Measurements from ENCODE around the gene ANKS1B.
A peak's percentile ranks its signal among the peaks of the same experiment; 100 is the strongest.

Gene ANKS1B

DNA sequence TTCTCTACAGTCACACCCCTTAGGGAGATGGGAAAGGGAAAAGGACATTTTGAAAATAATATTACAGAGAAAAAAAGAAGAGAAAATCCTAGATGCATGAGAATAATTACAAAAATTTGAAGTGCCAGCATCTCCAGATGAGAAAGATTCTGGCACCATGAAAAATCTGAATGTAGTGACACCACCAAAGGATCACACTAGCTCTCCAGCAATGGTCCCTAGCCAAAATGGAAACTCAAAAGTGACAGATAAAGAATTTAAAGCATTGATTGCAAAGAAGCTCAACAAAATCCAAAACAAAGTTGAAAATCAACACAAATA is 364.6 kb downstream of the ANKS1B start:
- H3K27me3 Mint-ChIP-seq (ENCODE audit: low read depth), result peaks cover 6% of the 10 kb centered on the region
- TF ChIP-seq, protein P1, sequence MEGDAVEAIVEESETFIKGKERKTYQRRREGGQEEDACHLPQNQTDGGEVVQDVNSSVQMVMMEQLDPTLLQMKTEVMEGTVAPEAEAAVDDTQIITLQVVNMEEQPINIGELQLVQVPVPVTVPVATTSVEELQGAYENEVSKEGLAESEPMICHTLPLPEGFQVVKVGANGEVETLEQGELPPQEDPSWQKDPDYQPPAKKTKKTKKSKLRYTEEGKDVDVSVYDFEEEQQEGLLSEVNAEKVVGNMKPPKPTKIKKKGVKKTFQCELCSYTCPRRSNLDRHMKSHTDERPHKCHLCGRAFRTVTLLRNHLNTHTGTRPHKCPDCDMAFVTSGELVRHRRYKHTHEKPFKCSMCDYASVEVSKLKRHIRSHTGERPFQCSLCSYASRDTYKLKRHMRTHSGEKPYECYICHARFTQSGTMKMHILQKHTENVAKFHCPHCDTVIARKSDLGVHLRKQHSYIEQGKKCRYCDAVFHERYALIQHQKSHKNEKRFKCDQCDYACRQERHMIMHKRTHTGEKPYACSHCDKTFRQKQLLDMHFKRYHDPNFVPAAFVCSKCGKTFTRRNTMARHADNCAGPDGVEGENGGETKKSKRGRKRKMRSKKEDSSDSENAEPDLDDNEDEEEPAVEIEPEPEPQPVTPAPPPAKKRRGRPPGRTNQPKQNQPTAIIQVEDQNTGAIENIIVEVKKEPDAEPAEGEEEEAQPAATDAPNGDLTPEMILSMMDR (IDR thresholded peaks at IDR 0.05; ENCODE audit: unreplicated experiment in 3 of 3), result peak in 1 of 3 experiments; percentile 1
- H3K4me1 Mint-ChIP-seq, result no peaks in the 10 kb centered on the region
- no peaks in the 10 kb centered on the region for H3K36me3 Mint-ChIP-seq (ENCODE audit: low read depth)
- no peak overlapping the region for H3K27ac Mint-ChIP-seq
- H3K9me3 Mint-ChIP-seq, result peaks cover 54% of the 10 kb centered on the region
- no peak overlapping the region for H3K4me3 Mint-ChIP-seq

GRCh38 chr12:99619389-99620158 is 365.2 kb downstream of the ANKS1B start:
- H3K36me3 Mint-ChIP-seq (ENCODE audit: low read depth), result no peaks in the 10 kb centered on the region
- peaks cover 6% of the 10 kb centered on the region for H3K27me3 Mint-ChIP-seq (ENCODE audit: low read depth)
- no peaks in the 10 kb centered on the region for H3K4me1 Mint-ChIP-seq
- no peak overlapping the region for H3K4me3 Mint-ChIP-seq
- TF ChIP-seq, protein P1 (IDR thresholded peaks at IDR 0.05; ENCODE audit: unreplicated experiment in 3 of 3), result peak; percentile 18 to 44 (median 22)
- H3K27ac Mint-ChIP-seq, result no peak overlapping the region
- peaks cover 54% of the 10 kb centered on the region for H3K9me3 Mint-ChIP-seq

DNA sequence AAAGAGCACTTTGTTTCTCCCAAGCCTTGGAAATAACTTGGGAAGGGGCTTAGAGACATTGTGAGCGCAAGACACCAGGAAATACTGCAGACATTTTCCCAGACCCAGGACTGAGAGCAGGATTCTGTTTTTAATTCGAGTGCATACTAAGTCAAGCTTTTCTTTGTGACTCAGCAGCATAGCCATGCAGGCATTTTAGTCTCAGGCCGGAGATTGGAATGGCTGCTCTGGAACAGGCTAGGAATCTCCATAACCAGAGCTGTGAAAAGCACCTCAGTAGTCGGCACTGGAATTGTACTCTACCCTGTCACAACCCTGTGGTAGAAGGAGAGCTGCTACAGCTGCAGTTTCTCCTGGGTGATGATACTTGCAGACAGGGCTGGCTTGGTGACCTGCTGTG is 366.1 kb downstream of the ANKS1B start:
- Mint-ChIP-seq H3K4me3 (no peak overlapping the region), H3K9me3 (peaks cover 54% of the 10 kb centered on the region), H3K4me1 (no peaks in the 10 kb centered on the region), H3K36me3 (ENCODE audit: low read depth) (no peaks in the 10 kb centered on the region), H3K27ac (no peak overlapping the region), H3K27me3 (ENCODE audit: low read depth) (peaks cover 6% of the 10 kb centered on the region)
- TF ChIP-seq, protein P1 (IDR thresholded peaks at IDR 0.05; ENCODE audit: unreplicated experiment in 3 of 3), result no peak

- no peaks in the 10 kb centered on the region for H3K4me1 Mint-ChIP-seq
- TF ChIP-seq, protein P1 (IDR thresholded peaks at IDR 0.05; ENCODE audit: unreplicated experiment in 3 of 3), result no peak
- no peak overlapping the region for H3K27ac Mint-ChIP-seq
- no peaks in the 10 kb centered on the region for H3K36me3 Mint-ChIP-seq (ENCODE audit: low read depth)
- H3K4me3 Mint-ChIP-seq, result no peak overlapping the region
- H3K27me3 Mint-ChIP-seq (ENCODE audit: low read depth), result peaks cover 2% of the 10 kb centered on the region
- H3K9me3 Mint-ChIP-seq, result peaks cover 12% of the 10 kb centered on the region
Measured at GRCh38 chr12:99611599-99611998, 373.1 kb downstream of the ANKS1B start.

DNA sequence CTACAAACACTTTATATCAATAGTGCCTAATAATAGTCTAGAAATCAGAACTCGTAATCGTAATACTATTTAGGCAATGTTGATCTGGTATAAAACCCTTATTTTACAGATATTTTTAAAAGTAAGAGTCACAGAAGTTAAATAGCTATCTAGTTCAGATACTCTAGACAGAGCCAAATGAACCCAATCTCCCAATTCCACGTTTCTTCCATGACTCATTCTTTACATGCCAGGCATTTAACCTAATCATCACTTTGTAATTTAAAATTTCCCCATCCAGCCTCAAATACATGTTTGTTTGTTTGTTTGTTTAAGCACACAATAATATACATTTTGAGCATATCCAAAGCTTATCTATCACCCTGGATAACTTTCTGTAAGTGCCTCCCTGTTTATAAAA is 373.6 kb downstream of the ANKS1B start:
- H3K9me3 Mint-ChIP-seq, result peaks cover 7% of the 10 kb centered on the region
- no peaks in the 10 kb centered on the region for H3K27me3 Mint-ChIP-seq (ENCODE audit: low read depth)
- no peak overlapping the region for H3K27ac Mint-ChIP-seq
- H3K4me3 Mint-ChIP-seq, result no peak overlapping the region
- TF ChIP-seq, protein P1 (IDR thresholded peaks at IDR 0.05; ENCODE audit: unreplicated experiment in 3 of 3), result no peak
- H3K36me3 Mint-ChIP-seq (ENCODE audit: low read depth), result no peaks in the 10 kb centered on the region
- no peaks in the 10 kb centered on the region for H3K4me1 Mint-ChIP-seq
